Small intestine (tissue), 7 donors: ENCODE measurements around the gene PPP1R14B. TPM values are rescaled to one million over a fixed set of nuclear protein-coding genes. Genes with fewer than 3 reads are reported as not detected.

Source experiments
- DNase-seq, 2 donors: peaks; one replicate each; pipeline versions ENCODE4 v3.0.0 to v3.0.0-alpha.2; 2013
- FAIRE-seq: peaks from 2 replicates; lab custom pipeline; 2012; peaks lifted over from hg19 to GRCh38; lab: Jason Lieb, UNC
- H3K27ac ChIP-seq, 3 donors: one replicate each; pipeline ENCODE4 v1.5.1; 2013; ENCODE audit warnings: low read length in 2 of 3, mild to moderate bottlenecking in 2 of 3, control low read depth in 1 of 3, inconsistent platforms in 1 of 3, low read depth in 1 of 3, moderate library complexity in 1 of 3
- H3K27me3 ChIP-seq, 3 donors: one replicate each; pipeline ENCODE4 v1.6.1; 2013; ENCODE audit warnings: low read length in 3 of 3, inconsistent platforms in 1 of 3; ENCODE audit not compliant: control insufficient read depth in 3 of 3, insufficient read depth in 3 of 3
- H3K36me3 ChIP-seq, 3 donors: one replicate each; pipeline ENCODE4 v1.6.1; 2013; ENCODE audit warnings: low read length in 3 of 3, inconsistent platforms in 1 of 3, low read depth in 1 of 3, mild to moderate bottlenecking in 1 of 3, moderate library complexity in 1 of 3; ENCODE audit not compliant: control insufficient read depth in 3 of 3, insufficient read depth in 2 of 3
- H3K4me1 ChIP-seq, 3 donors: one replicate each; pipeline ENCODE4 v1.6.1; 2013; ENCODE audit warnings: low read length in 2 of 3, inconsistent platforms in 1 of 3, low read depth in 1 of 3, mild to moderate bottlenecking in 1 of 3, moderate library complexity in 1 of 3; ENCODE audit not compliant: control insufficient read depth in 3 of 3, insufficient read depth in 2 of 3
- H3K4me3 ChIP-seq, 3 donors: one replicate each; pipeline ENCODE4 v1.5.1; 2013; ENCODE audit warnings: low read length in 3 of 3, control low read depth in 1 of 3, inconsistent platforms in 1 of 3, low read depth in 1 of 3, mild to moderate bottlenecking in 1 of 3, moderate library complexity in 1 of 3
- H3K9me3 ChIP-seq, 2 donors: one replicate each; pipeline ENCODE4 v1.6.1; 2013; ENCODE audit warnings: low read depth in 1 of 2, low read length in 1 of 2; ENCODE audit not compliant: control insufficient read depth in 2 of 2, insufficient read depth in 1 of 2
- WGBS, 3 donors: extraction: QIAGEN DNeasy Blood & Tissue Kit; methylation state at CpG; one replicate each; pipeline ENCODE4 v1.1.7; 2013; 5-methylcytosine and 5-hydroxymethylcytosine counted together
- polyA plus RNA-seq, 4 donors: library from polyadenylated mRNA; stranded (reverse) in 3 of 4; unstranded in 1 of 4; fragments of 200-250 nt in 3 of 4; fragments of 120-200 nt in 1 of 4; gene quantifications; one replicate each; pipeline versions ENCODE4 v1.2.1 to v1.2.3, GENCODE V29; 2013
- donor health status: healthy with polysubstance abuse.
- donor health status: control.
- donor health status: control.
- donor health status: Bipolar disorder and iron deficiency.
- donor health status: healthy.

PPP1R14B gene
- polyA plus RNA-seq, 4 donors = 46.9 to 161 (median 143) TPM

DNA sequence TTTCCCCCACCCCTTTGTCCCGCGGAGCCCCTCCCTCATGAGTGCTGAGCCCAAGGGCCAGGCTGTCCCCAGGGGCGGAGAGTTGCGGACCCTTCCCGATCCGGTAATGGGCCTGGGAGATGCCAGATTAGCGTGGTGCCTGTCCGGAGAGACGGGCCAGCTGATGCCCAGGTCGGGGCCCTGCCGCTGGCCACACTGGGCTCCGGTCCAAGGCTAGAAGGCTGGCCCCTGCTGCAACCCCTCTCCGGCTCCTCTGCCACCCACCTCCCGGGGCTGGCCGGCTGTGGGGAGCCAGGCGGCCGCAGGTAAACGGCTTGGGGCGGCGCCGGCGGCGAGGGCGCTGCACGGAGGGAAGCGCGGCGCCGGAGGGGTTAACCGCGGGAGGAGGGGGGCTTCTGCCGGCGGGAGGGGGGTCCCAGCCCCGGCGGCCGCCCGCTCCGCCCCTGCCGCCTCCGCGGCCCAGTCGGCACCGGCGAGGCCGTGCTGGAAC is 44.6 kb upstream of the PPP1R14B start, which contains the start of gene KCNK4:
TSS of gene KCNK4 (plus strand) at position 41 of the 490 bp plus-strand sequence. CDS start 1,717 bp downstream, outside the sequence.
- WGBS, 3 donors = 2 to 10% (median 3%) methylated on average over 31 to 45 of the region's 45 CpGs
- H3K9me3 ChIP-seq = no peaks in the 10 kb centered on the region
- peaks cover 0 to 16% (median 0%) of the 10 kb centered on the region in 3 donors for H3K36me3 ChIP-seq
- peaks cover 0 to 5% (median 0%) of the 10 kb centered on the region in 3 donors for H3K4me1 ChIP-seq
- peaks cover 12 to 58% (median 18%) of the 10 kb centered on the region in 3 donors for H3K27me3 ChIP-seq
- peak within 1 kb of the TSS in 1 of 3 donors; percentile 40 for H3K4me3 ChIP-seq
- no peak within 1 kb of the TSS for H3K27ac ChIP-seq
- DNase-seq (no peak), FAIRE-seq (no peak)

- H3K27me3 ChIP-seq = peaks cover 11 to 51% (median 17%) of the 10 kb centered on the region in 3 donors
- no peak for DNase-seq
Measured at GRCh38 chr11:64290352-64291261, 43.9 kb upstream of the PPP1R14B start.

DNA sequence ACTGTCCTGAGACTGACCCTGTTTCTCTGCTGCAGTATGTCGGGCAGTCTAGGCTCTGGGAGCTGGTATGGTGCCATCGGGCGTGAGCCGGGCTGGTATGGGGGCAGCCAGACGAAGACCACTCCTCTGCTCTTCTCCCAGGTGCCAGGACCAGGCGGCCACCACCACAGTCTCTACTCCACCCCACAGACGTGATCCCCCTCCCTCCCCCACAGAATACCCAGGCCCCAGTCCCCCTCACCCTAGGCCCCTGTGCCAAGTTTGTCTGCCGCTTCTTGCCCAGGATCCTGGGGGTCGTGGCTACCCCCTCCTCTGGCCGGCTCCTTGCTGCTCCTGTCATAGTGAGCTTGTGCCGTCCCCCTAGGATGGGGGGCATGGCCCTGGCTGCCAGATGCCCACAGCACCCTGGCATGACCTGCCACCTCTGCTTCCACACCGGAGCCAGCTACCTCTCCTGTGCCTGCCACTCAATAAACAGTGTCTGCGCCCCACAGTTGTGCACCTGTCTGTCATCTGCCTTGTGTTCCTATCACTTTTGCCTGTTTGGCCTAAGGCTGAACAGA is 42.3 kb upstream of the PPP1R14B start:
- WGBS, 3 donors = 91 to 93% (median 93%) methylated on average over 12 to 13 of the region's 13 CpGs
- no peak for FAIRE-seq
- no peak overlapping the region for H3K27ac ChIP-seq
- peaks cover 9 to 36% (median 10%) of the 10 kb centered on the region in 3 donors for H3K27me3 ChIP-seq
- no peaks in the 10 kb centered on the region for H3K9me3 ChIP-seq
- H3K36me3 ChIP-seq = peaks cover 0 to 18% (median 0%) of the 10 kb centered on the region in 3 donors
- no peak overlapping the region for H3K4me3 ChIP-seq
- DNase-seq = no peak
- H3K4me1 ChIP-seq = peaks cover 0 to 13% (median 0%) of the 10 kb centered on the region in 3 donors

More at GRCh38 chr11:64290352-64291261, 43.9 kb upstream of the PPP1R14B start:
- no peak for FAIRE-seq
- H3K4me1 ChIP-seq = peaks cover 0 to 10% (median 0%) of the 10 kb centered on the region in 3 donors
- H3K36me3 ChIP-seq = peaks cover 0 to 16% (median 0%) of the 10 kb centered on the region in 3 donors
- H3K4me3 ChIP-seq = no peak overlapping the region
- whole genome bisulfite sequencing, 3 donors = 48 to 53% (median 53%) methylated on average over 8 to 10 of the region's 10 CpGs
- H3K27ac ChIP-seq = no peak overlapping the region
- H3K9me3 ChIP-seq = no peaks in the 10 kb centered on the region

DNA sequence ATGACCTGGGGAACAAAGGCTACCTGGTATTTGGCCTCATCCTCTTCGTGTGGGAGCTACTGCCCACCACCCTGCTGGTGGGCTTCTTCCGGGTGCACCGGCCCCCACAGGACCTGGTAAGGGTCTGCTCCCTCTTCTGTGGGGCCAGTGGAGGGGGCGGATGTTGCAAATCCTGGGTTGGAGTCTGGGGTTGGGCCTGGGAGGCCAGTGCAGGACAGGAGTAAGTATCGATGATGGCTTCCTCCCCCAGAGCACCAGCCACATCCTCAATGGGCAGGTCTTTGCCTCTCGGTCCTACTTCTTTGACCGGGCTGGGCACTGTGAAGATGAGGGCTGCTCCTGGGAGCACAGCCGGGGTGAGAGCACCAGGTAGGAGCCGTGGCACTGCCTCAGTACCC is 41.6 kb upstream of the PPP1R14B start:
- no peaks in the 10 kb centered on the region for H3K9me3 ChIP-seq
- DNase-seq (no peak), FAIRE-seq (no peak)
- peaks cover 0 to 21% (median under 1%) of the 10 kb centered on the region in 3 donors for H3K4me1 ChIP-seq
- H3K36me3 ChIP-seq = peaks cover 0 to 20% (median 0%) of the 10 kb centered on the region in 3 donors
- H3K27ac ChIP-seq = no peak overlapping the region
- H3K27me3 ChIP-seq = peaks cover 7 to 29% (median 9%) of the 10 kb centered on the region in 3 donors
- H3K4me3 ChIP-seq = no peak overlapping the region
- WGBS, 3 donors = 89 to 99% (median 94%) methylated on average over 9 of the region's 9 CpGs

DNA sequence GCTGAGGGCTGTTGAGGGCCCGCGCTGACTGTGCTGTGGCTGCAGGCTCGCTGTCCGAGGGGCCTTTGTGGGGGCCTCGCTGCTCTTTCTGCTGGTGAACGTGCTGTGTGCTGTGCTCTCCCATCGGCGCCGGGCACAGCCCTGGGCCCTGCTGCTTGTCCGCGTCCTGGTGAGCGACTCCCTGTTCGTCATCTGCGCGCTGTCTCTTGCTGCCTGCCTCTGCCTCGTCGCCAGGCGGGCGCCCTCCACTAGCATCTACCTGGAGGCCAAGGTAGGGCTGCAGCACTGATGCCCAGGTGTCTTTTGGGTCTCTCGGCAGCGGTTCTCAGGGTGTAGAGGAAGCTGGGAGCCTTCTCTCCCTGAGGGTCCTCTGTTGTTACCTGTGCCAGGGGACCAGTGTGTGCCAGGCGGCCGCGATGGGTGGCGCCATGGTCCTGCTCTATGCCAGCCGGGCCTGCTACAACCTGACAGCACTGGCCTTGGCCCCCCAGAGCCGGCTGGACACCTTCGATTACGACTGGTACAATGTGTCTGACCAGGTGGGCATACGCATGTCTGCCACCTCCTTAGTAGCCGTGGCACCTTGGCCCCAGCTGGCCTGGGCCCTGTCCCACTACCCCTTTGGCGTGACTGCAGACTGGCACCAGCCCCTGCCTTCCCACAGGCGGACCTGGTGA is 41.1 kb upstream of the PPP1R14B start:
- no peaks in the 10 kb centered on the region for H3K9me3 ChIP-seq
- DNase-seq (no peak), FAIRE-seq (no peak)
- no peak overlapping the region for H3K27ac ChIP-seq
- peaks cover 0 to 22% (median 4%) of the 10 kb centered on the region in 3 donors for H3K4me1 ChIP-seq
- no peak overlapping the region for H3K4me3 ChIP-seq
- 95 to 96% (median 95%) methylated on average over 32 to 33 of the region's 33 CpGs for WGBS, 3 donors
- H3K27me3 ChIP-seq = peaks cover 7 to 24% (median 8%) of the 10 kb centered on the region in 3 donors
- peaks cover 0 to 25% (median 0%) of the 10 kb centered on the region in 3 donors for H3K36me3 ChIP-seq

GRCh38 chr11:64286801-64287159 is 40.0 kb upstream of the PPP1R14B start:
- Histone ChIP-seq H3K27me3 (peaks cover 2 to 16% (median 7%) of the 10 kb centered on the region in 3 donors), H3K4me1 (peaks cover 0 to 22% (median 4%) of the 10 kb centered on the region in 3 donors), H3K27ac (no peak overlapping the region), H3K36me3 (peaks cover 0 to 34% (median 0%) of the 10 kb centered on the region in 3 donors), H3K4me3 (no peak overlapping the region), H3K9me3 (no peaks in the 10 kb centered on the region)
- 81 to 92% (median 85%) methylated on average over 9 of the region's 9 CpGs for WGBS, 3 donors
- FAIRE-seq (no peak), DNase-seq (no peak)

- peaks cover 0 to 20% (median 4%) of the 10 kb centered on the region in 3 donors for H3K4me1 ChIP-seq
- peaks cover 0 to 39% (median 0%) of the 10 kb centered on the region in 3 donors for H3K36me3 ChIP-seq
- no peaks in the 10 kb centered on the region for H3K9me3 ChIP-seq
- DNase-seq (no peak), FAIRE-seq (no peak)
- H3K27me3 ChIP-seq = peaks cover 0 to 13% (median 6%) of the 10 kb centered on the region in 3 donors
- peak overlapping the region in 2 of 3 donors; percentile 45 to 95 for H3K27ac ChIP-seq
- peak overlapping the region; percentile 67 to 79 (median 71) for H3K4me3 ChIP-seq
- 24 to 28% (median 25%) methylated on average over 29 to 40 of the region's 40 CpGs for WGBS, 3 donors
Measured at GRCh38 chr11:64285885-64286800, 39.4 kb upstream of the PPP1R14B start.
